HCT116 (cell line): ENCODE results near the gene FER. TPM values are rescaled to one million over a fixed set of nuclear protein-coding genes. Genes with fewer than 3 reads are reported as not detected.

Experiments used
- ATAC-seq: fragments of 200-7000 bp; cut with Tn5 transposase; 2 replicates; pipeline ENCODE4 v1.9.1; 2020; ENCODE audit warnings: mild to moderate bottlenecking, moderate library complexity
- BruUV-seq: library from RNA; stranded (reverse); fragments of 400-500 nt; replicated peaks from 2 replicates; lab custom pipeline; 2021; lab: Mats Ljungman, UMichigan
- CTCF ChIA-PET: fragments of 300-600 bp; sonication (Branson Sonifier 250); formaldehyde crosslinking; loops from one replicate; lab custom pipeline; 2021; ENCODE audit warnings: antibody characterized with exemption; lab: Charles Lee
- POLR2A ChIA-PET: fragments of 300-600, 350-600 bp; sonication (Branson Sonifier 250); formaldehyde crosslinking; loops from one replicate; lab custom pipeline; 2021; ENCODE audit warnings: antibody characterized with exemption; lab: Charles Lee
- RAD21 ChIA-PET, 2 experiments: fragments of 300-600 bp; sonication (Branson Sonifier 250); formaldehyde crosslinking; loops; one replicate each; lab custom pipeline; 2023; ENCODE audit warnings: low total read pairs in 2 of 2; ENCODE audit not compliant: uncharacterized antibody in 2 of 2, unreplicated experiment in 2 of 2, low non-redundant PET in 1 of 2; lab: Charles Lee
- DNase-seq: peaks from one replicate; pipeline ENCODE4 v3.0.0-alpha.2; 2010; ENCODE audit warnings: low read depth, low spot score
- H2AFZ ChIP-seq: fragments of 200-600 bp; shearing (Covaris generic), sonication (generic); 2 replicates; pipeline ENCODE4 v1.6.1; 2017; ENCODE audit warnings: low read depth, mixed run types, mixed read lengths, antibody characterized with exemption, low read length; ENCODE audit not compliant: poor library complexity, severe bottlenecking
- H3K27ac ChIP-seq: 2 replicates; pipeline ENCODE4 v1.5.1; 2012; ENCODE audit warnings: low read depth, low read length
- H3K27me3 ChIP-seq: fragments of 200-600 bp; sonication (generic); 2 replicates; pipeline ENCODE4 v1.6.1; 2016; ENCODE audit warnings: mixed run types, low read length, mixed read lengths; ENCODE audit not compliant: insufficient read depth
- H3K36me3 ChIP-seq, 2 experiments: fragments of 200-500 bp in 1 of 2; fragments of 200-600 bp in 1 of 2; sonication (Bioruptor generic) in 1 of 2; sonication (generic) in 1 of 2; 2 replicates each; pipeline versions ENCODE4 v1.5.1 to v1.6.1; 2014 to 2016; ENCODE audit warnings: low read length in 2 of 2, inconsistent platforms in 1 of 2, mixed read lengths in 1 of 2, mixed run types in 1 of 2; ENCODE audit not compliant: insufficient read depth in 2 of 2, control insufficient read depth in 1 of 2
- H3K4me1 ChIP-seq, 2 experiments: fragments of 200-600 bp in 1 of 2; sonication (generic) in 1 of 2; 2 replicates each; pipeline versions ENCODE4 v1.5.1 to v1.6.1; 2012 to 2017; ENCODE audit warnings: low read length in 2 of 2, inconsistent platforms in 1 of 2, mild to moderate bottlenecking in 1 of 2, mixed read lengths in 1 of 2, mixed run types in 1 of 2, moderate library complexity in 1 of 2; ENCODE audit not compliant: insufficient read depth in 2 of 2, control insufficient read depth in 1 of 2
- H3K4me2 ChIP-seq: fragments of 200-600 bp; sonication (generic); 2 replicates; pipeline ENCODE4 v1.6.1; 2017; ENCODE audit warnings: mixed run types, low read length, mixed read lengths
- H3K4me3 ChIP-seq, 2 experiments: fragments of 200-600 bp in 1 of 2; sonication (generic) in 1 of 2; replicated peaks in 1 of 2; 2 replicates each; pipeline ENCODE4 v1.5.1; 2011 to 2016; ENCODE audit warnings: low read length in 2 of 2, control low read depth in 1 of 2, low read depth in 1 of 2, mild to moderate bottlenecking in 1 of 2, mixed read lengths in 1 of 2, mixed run types in 1 of 2
- H3K79me2 ChIP-seq: fragments of 200-600 bp; sonication (generic); 2 replicates; pipeline ENCODE4 v1.6.1; 2017; ENCODE audit warnings: mild to moderate bottlenecking, mixed run types, low read length, moderate library complexity, mixed read lengths; ENCODE audit not compliant: insufficient read depth
- H3K9ac ChIP-seq: fragments of 200-600 bp; sonication (generic); 2 replicates; pipeline ENCODE4 v1.6.1; 2016; ENCODE audit warnings: low read length, mixed read lengths
- H3K9me2 ChIP-seq: fragments of 200-600 bp; sonication (generic), shearing (Covaris generic); 2 replicates; pipeline ENCODE4 v1.6.1; 2017; ENCODE audit warnings: mixed run types, mild to moderate bottlenecking, moderate library complexity; ENCODE audit not compliant: insufficient read depth
- H3K9me3 ChIP-seq, 2 experiments: fragments of 200-500 bp in 1 of 2; fragments of 200-600 bp in 1 of 2; sonication (Bioruptor generic) in 1 of 2; sonication (generic) in 1 of 2; 2 replicates each; pipeline ENCODE4 v1.6.1; 2014 to 2017; ENCODE audit warnings: low read length in 2 of 2, mixed read lengths in 2 of 2, inconsistent platforms in 1 of 2, low read depth in 1 of 2, mild to moderate bottlenecking in 1 of 2, mixed run types in 1 of 2, moderate library complexity in 1 of 2; ENCODE audit not compliant: control insufficient read depth in 1 of 2, insufficient read depth in 1 of 2
- H4K20me1 ChIP-seq: fragments of 200-600 bp; sonication (generic), shearing (Covaris generic); 2 replicates; pipeline ENCODE4 v1.6.1; 2017; ENCODE audit warnings: mixed run types, mild to moderate bottlenecking, moderate library complexity; ENCODE audit not compliant: insufficient read depth
- CEBPB ChIP-seq: IDR thresholded peaks from 2 replicates; pipeline ENCODE4 v1.6.1; 2012; ENCODE audit warnings: low read depth
- CTCF ChIP-seq, 3 experiments: fragments of 200-600 bp in 1 of 3; sonication (generic) in 1 of 3; IDR thresholded peaks in 2 of 3; conservative IDR thresholded peaks in 1 of 3; 2 replicates each; pipeline ENCODE4 v1.5.1; 2012 to 2017; ENCODE audit warnings: low read depth in 2 of 3, low read length in 2 of 3, antibody characterized with exemption in 1 of 3, borderline replicate concordance in 1 of 3, control low read depth in 1 of 3, mild to moderate bottlenecking in 1 of 3, mixed read lengths in 1 of 3, mixed run types in 1 of 3, moderate library complexity in 1 of 3; ENCODE audit not compliant: insufficient read depth in 1 of 3
- FOSL1 ChIP-seq: IDR thresholded peaks from 2 replicates; pipeline ENCODE4 v1.6.1; 2012; ENCODE audit warnings: low read depth
- POLR2A ChIP-seq: IDR thresholded peaks from 2 replicates; pipeline ENCODE4 v1.7.0; 2011; ENCODE audit warnings: borderline replicate concordance; ENCODE audit not compliant: insufficient read depth, insufficient read length; ENCODE audit errors: extremely low read depth
- RAD21 ChIP-seq: IDR thresholded peaks from 2 replicates; pipeline ENCODE4 v1.6.1; 2012; ENCODE audit warnings: low read depth, mild to moderate bottlenecking
- REST ChIP-seq: IDR thresholded peaks from 2 replicates; pipeline ENCODE4 v1.6.1; 2012; ENCODE audit warnings: low read depth
- ZFX ChIP-seq: fragments of 450-650 bp; IDR thresholded peaks from 2 replicates; pipeline ENCODE4 v1.6.1; 2017
- ZNF274 ChIP-seq: fragments of 200-500 bp; sonication (Bioruptor generic); IDR thresholded peaks from 2 replicates; pipeline ENCODE4 v1.6.1; 2014; ENCODE audit warnings: mild to moderate bottlenecking, low read depth, low read length, inconsistent platforms
- intact Hi-C: fragments of 100-400 bp; cut with micrococcal nuclease; formaldehyde crosslinking; loops from 2 replicates; pipeline ENCODE4 v1.10.0; 2022
- total RNA-seq: library from RNA; stranded (reverse); gene quantifications from one replicate; pipeline ENCODE4 v1.2.1, GENCODE V29; 2021; ENCODE audit not compliant: unreplicated experiment

The FER gene
- total RNA-seq, 1 experiment from 2014 or later = 32.0 TPM

- ChIA-PET CTCF (interaction anchor here (0.7 kb wide), 1 partner anchor 76 kb away, joined by 3 read pairs; no protein-coding TSS in a partner anchor), RAD21 (no interaction called here), POLR2A (interaction anchor here (0.6 to 0.7 kb wide), 3 partner anchors 108 to 636 kb away, joined by 3 to 6 read pairs (median 4); no protein-coding TSS in a partner anchor)
- Histone ChIP-seq H3K9me2 (no peaks in the 10 kb centered on the region), H4K20me1 (no peaks in the 10 kb centered on the region), H3K9ac (no peak overlapping the region), H3K27ac (no peak overlapping the region), H3K4me3 (no peak overlapping the region), H3K36me3 (no peaks in the 10 kb centered on the region), H3K9me3 (no peaks in the 10 kb centered on the region), H3K4me1 (peaks cover 10 to 19% of the 10 kb centered on the region in 2 experiments), H3K27me3 (no peaks in the 10 kb centered on the region), H3K79me2 (no peaks in the 10 kb centered on the region), H2AFZ (no peak overlapping the region), H3K4me2 (no peak overlapping the region)
- no TSS peak for BruUV-seq
- intact Hi-C loops = no loop called here
- DNase-seq (no peak), ATAC-seq (no peak)
- TF ChIP-seq CTCF (IDR thresholded peaks at IDR 0.05 in 2 of 3, conservative IDR thresholded peaks at IDR 0.05 in 1 of 3; ENCODE audit: borderline replicate concordance in 1 of 3, insufficient read depth in 1 of 3, low read depth in 2 of 3, low read length in 2 of 3) (no peak), RAD21 (no peak), CEBPB (no peak), ZFX (no peak), POLR2A (no peak), REST (no peak), ZNF274 (no peak), FOSL1 (no peak)
Observed at GRCh38 chr5:109196823-109197160, 449.1 kb downstream of the FER start.
